AG04449 (cell line): Measurements from ENCODE around the gene FBP1.

ENCODE experiments used
- CTCF ChIA-PET: fragments of 350-600 bp; formaldehyde crosslinking; extraction: SDS; loops from one replicate; lab custom pipeline; 2021; ENCODE audit warnings: antibody characterized with exemption; lab: Yijun Ruan, JAX
- POLR2A ChIA-PET: fragments of 400-600, 350-600 bp; formaldehyde crosslinking; extraction: SDS; loops from one replicate; lab custom pipeline; 2020; ENCODE audit warnings: antibody characterized with exemption, inconsistent platforms; lab: Yijun Ruan, JAX
- DNase-seq: peaks from one replicate; pipeline ENCODE4 v3.0.0-alpha.2; 2010; ENCODE audit warnings: low read depth, low spot score
- H3K4me3 ChIP-seq: 2 replicates; pipeline ENCODE4 v1.5.1; 2011; ENCODE audit warnings: low read depth, mild to moderate bottlenecking, control low read depth, low read length
- CTCF ChIP-seq: IDR thresholded peaks from one replicate; pipeline ENCODE4 v1.5.1; 2011; ENCODE audit warnings: mild to moderate bottlenecking, moderate library complexity, low read length, control low read depth, inconsistent platforms; ENCODE audit not compliant: insufficient read depth; ENCODE audit errors: missing control alignments

Gene FBP1

GRCh38 chr9:94664801-94665200 lies 25.5 kb upstream of the FBP1 start:
- ChIA-PET CTCF (interaction anchor here (1.0 to 1.3 kb wide), 3 partner anchors 463 to 503 kb away, joined by 4 to 6 read pairs (median 4); no protein-coding TSS in a partner anchor), POLR2A (no interaction called here)
- TF ChIP-seq CTCF: no peak
- DNase-seq: no peak
- no peak overlapping the region for H3K4me3 ChIP-seq

- no peak for TF ChIP-seq CTCF
- ChIA-PET POLR2A (no interaction called here), CTCF (interaction anchor here (1.0 to 1.3 kb wide), 3 partner anchors 464 to 504 kb away, joined by 4 to 6 read pairs (median 4); no protein-coding TSS in a partner anchor)
- no peak overlapping the region for H3K4me3 ChIP-seq
- DNase-seq: no peak
Measured at GRCh38 chr9:94663640-94664039, 24.3 kb upstream of the FBP1 start.

GRCh38 chr9:94663140-94663539 lies 23.8 kb upstream of the FBP1 start:
- CTCF ChIA-PET: no interaction called here
- POLR2A ChIA-PET: no interaction called here
- H3K4me3 ChIP-seq: no peak overlapping the region
- DNase-seq: no peak
- no peak for TF ChIP-seq CTCF

- POLR2A ChIA-PET: no interaction called here
- CTCF ChIA-PET: interaction anchor here (1.2 to 4.2 kb wide), 5 partner anchors 12 to 523 kb away, joined by 4 to 18 read pairs (median 15); no protein-coding TSS in a partner anchor
- no peak overlapping the region for H3K4me3 ChIP-seq
- TF ChIP-seq CTCF: no peak
- no peak for DNase-seq
Measured at GRCh38 chr9:94657021-94657725, 17.9 kb upstream of the FBP1 start.

GRCh38 chr9:94656200-94656599 lies 16.9 kb upstream of the FBP1 start:
- POLR2A ChIA-PET: no interaction called here

More at GRCh38 chr9:94656200-94656599, 16.9 kb upstream of the FBP1 start:
- no peak for TF ChIP-seq CTCF
- no peak overlapping the region for H3K4me3 ChIP-seq
- CTCF ChIA-PET: interaction anchor here (1.4 to 4.2 kb wide), 3 partner anchors 472 to 524 kb away, joined by 4 to 18 read pairs (median 15); no protein-coding TSS in a partner anchor
- no peak for DNase-seq
